SKM-1 (cell line): ENCODE data around the gene AHCTF1.

ENCODE experiments used
- DNase-seq: peaks from one replicate; lab custom pipeline; 2025; ENCODE audit not compliant: unreplicated experiment; lab: John Stamatoyannopoulos, UW

Gene AHCTF1

GRCh38 chr1:246798606-246799496, 132.9 kb downstream of the AHCTF1 start:
- no peak for DNase-seq

- DNase-seq: no peak
Measured at GRCh38 chr1:246798107-246798506, 133.6 kb downstream of the AHCTF1 start.

- DNase-seq: no peak
Measured at GRCh38 chr1:246797597-246797996, 134.2 kb downstream of the AHCTF1 start.

GRCh38 chr1:246797157-246797556, 134.6 kb downstream of the AHCTF1 start:
- DNase-seq: no peak

- no peak for DNase-seq
Measured at GRCh38 chr1:246795906-246796694, 135.6 kb downstream of the AHCTF1 start.

GRCh38 chr1:246794828-246795671, 136.7 kb downstream of the AHCTF1 start:
- DNase-seq: no peak

- DNase-seq: no peak
Measured at GRCh38 chr1:246794048-246794827, 137.5 kb downstream of the AHCTF1 start.

- DNase-seq: no peak
Measured at GRCh38 chr1:246793356-246793896, 138.3 kb downstream of the AHCTF1 start.

GRCh38 chr1:246792603-246793002, 139.1 kb downstream of the AHCTF1 start:
- DNase-seq: no peak

- no peak for DNase-seq
Measured at GRCh38 chr1:246791303-246791918, 140.3 kb downstream of the AHCTF1 start.

GRCh38 chr1:246790833-246791232, 140.9 kb downstream of the AHCTF1 start:
- no peak for DNase-seq

- DNase-seq: no peak
Measured at GRCh38 chr1:246790364-246790763, 141.4 kb downstream of the AHCTF1 start.

GRCh38 chr1:246789454-246790339, 142.1 kb downstream of the AHCTF1 start:
- no peak for DNase-seq
